Stimulated activated CD4-positive, alpha-beta T cell treated with anti-CD3 and anti-CD28 coated beads, Interleukin-1b, Interleukin-23, amount 100 ng/mL, for 48 hours (primary cell): ENCODE measurements around the gene PACS1.
"Not testable (repeated sequence)": the region's sequence is repeated elsewhere in the genome, so short reads cannot be mapped to it uniquely, and the experiment has no call there.

Source experiments
- DNase-seq: peaks from one replicate; pipeline ENCODE4 v3.0.0-alpha.2; 2020

PACS1 gene

DNA sequence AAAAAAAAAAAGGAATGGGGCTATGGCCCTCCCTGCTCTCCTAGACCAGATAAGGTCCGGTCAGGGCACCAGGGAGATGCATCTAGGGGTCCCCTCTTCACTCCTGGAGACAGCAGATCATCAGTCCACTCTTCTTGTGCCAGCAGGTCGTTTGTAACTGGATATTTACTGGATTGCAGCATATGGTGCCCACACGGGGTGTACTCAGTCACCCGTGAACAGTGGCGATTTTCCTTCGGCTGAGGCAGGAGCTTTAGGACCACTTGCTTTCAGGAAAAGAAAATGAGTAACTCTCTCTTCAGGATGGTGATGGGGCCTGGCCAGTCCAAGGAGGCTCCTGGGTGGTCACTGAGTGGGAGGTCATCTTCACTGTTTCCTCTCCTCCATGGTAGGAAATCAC lies 160.1 kb downstream of the PACS1 start:
- no peak for DNase-seq

DNA sequence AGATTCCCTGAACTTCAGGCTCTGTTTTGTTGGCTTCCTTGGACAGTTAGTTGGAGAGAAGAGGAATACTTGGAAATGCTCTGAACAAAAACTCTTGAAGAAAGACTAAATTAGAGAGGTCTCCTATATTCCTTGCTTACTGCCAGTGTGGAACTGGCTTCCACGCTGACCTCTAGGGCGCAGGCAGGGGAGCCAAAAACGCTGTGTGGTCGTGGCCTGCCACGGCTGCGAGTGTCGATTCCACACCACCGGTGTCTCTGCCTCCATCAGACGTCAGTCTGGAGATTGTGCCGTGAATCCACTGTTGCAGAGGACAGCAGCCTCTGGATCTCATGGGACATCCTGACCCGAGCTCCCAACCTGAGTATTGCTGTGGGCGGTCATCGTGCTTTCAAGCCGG lies 160.9 kb downstream of the PACS1 start:
- DNase-seq = no peak

DNA sequence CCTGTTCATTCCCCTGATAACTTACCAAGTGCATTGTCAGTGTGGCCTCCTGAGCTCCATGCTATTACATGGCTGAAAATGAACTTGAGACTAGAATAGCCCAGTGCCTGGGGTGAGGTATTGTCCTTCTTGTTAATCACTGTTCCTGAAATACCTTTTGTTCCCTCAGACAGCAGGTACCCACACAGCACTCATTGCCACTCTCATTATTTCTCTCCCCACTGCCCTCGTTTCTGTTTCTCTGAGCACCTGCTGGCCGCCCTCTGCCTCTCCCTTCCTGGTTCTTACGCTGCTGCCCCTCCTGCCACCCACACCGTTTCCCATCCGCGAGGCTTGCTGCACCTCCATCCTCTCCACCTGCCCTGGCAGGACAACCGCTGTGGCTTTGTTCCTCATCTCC lies 161.5 kb downstream of the PACS1 start:
- no peak for DNase-seq

DNA sequence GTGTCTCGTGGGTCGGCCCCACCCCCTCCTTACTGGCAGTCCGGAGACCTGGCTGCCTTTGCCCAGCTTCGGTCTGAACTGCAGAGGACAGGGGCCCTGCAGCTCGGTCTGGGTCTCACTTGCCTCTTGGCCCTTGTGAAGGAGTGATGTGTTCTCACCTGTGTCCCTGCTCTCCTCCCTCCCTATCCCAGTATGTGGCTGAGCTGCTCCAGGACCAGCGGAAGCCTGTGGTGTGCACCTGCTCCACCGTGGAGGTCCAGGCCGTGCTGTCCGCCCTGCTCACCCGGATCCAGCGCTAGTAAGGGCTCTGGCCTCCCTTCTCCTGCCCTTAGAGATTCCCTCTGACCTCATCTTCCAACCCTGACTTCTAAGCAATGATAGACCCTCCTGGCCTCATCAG lies 162.7 kb downstream of the PACS1 start:
- no peak for DNase-seq

DNA sequence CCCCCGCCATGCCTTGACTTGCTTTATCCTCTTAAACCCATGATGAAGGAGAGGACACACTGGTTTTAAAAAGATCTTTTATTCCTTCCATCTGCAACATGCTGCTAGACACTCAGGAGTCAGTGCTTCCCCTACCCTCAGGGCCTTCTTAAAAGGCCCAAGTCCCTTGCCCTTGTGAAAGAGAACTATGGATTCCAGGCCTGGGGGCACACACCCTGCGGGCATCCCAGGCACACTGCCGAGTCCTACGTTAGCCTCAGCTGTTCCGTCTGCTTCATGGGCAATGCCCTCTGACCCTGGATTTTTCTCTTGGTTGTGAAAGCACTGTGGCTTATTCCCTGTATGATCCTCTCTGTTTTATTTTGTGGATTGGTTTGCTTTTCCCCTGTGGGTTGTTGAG lies 163.2 kb downstream of the PACS1 start:
- DNase-seq = no peak

DNA sequence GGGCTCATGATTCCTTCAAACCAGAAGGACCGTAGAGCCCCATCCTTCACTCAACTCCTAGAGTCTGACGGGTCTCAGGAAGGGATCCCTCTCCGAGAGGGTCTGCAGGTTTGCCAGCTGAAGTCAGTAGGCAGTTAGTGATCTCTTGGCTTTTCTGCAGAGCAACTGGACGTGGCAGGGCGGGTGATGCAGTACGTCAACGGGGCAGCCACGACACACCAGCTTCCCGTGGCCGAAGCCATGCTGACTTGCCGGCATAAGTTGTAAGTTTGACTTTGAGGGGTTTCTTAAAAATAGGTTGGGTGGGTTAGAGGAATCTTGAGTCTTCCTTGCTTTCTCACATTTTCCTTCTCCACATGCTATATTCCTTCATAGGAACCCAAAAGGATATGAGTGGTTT lies 165.1 kb downstream of the PACS1 start:
- DNase-seq = no peak

DNA sequence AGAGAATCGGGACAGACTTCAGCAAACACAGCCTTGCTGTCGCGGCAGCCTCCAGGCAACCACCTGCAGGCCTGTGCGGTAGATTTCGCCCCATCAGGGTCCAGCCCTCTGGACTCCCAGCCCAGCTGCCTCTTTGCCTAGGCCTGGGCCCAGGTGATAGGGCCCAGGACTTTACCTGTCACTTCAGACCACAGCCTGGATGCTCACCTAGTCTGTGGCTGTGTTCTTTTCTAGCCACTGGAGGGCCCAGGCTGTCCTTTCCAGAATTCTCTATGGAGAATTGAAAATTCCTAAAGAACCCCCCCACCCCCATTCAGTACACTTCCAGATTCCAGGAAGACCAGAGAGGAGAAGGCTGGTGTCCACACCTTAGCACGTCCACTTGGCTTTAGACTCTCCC lies 167.8 kb downstream of the PACS1 start:
- DNase-seq = no peak

DNA sequence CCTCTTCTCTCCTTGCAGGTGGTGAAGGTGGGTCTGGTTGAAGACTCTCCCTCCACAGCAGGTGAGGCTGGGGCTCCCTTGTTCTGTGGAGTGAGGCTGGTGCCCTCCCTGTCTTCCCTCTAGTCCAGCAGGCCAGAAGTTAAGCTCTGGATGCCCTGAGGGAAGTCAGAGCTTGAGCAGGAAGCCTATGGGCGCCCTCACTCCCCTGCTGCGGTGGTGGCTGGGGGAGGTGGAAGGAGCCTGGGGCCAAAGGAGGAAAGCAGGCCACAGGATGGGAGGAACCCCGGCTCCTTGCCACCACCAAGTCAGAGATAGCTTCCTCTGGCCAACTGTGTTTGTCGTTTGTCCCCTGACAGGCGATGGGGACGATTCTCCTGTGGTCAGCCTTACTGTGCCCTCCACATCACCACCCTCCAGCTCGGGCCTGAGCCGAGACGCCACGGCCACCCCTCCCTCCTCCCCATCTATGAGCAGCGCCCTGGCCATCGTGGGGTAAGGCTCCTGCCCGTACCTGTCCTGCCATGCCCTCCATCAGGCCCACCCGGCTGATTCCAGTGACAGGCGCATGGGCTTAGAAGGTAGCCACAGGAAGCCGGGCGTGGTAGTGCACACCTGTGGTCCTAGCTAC lies 168.8 kb downstream of the PACS1 start:
- no peak for DNase-seq

DNA sequence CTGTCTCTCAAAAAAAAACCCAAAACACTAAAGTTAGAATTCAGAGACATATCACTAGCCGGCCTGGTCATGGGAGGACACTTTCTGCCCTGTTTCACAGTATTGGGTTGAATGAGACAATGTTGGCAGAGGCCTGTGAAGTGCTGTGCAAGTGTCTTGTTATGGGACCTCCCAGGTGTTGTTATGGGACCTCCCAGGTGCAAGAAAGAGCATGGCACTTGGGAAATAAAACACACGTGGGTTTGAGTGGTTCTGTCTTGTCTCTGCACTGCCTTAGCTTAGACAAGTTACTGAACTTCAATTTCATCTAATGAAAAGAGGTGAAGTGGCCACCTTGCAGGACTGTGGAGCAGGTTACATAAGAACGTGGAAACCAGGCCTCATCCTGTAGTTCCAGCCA lies 169.4 kb downstream of the PACS1 start:
- DNase-seq = no peak

DNA sequence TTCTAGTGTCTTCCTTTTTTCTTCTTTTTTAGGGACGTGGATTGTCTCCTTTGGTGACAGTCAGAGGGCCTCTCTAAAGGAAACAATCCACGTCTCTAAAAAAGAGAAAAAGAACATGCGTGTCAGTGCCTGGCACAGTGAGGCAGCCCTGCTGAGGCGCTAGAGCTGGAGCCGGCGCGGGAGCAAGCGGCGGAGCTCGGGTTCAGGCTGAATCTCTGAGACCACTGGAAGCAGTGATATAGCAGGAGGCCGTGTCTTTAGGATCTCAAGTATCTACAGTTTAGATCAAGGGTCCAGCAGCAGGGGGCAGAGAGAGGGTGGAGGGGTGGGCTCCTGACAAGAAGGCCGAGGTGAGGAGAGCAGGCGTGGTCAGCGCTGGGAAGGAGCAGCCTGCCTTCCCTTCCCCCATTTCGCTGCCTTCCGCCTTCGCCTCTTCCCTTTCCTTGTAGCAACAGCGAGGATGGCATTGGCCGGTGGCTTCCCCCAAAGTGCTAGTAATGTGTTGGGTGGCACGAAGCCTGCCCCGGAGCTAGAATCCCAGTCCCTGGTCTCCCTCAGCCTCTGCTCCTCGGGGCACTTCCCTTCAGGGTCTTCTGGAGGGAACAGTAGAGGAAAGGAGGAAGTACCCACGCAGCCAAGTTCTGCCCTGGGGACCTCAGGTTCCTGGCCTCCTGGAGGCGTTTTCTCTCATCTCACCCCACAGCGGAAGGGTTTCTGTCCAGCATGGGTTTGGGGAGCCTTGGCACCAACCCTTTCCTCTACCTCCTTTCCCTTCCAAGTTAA lies 170.1 kb downstream of the PACS1 start:
- no peak for DNase-seq

DNA sequence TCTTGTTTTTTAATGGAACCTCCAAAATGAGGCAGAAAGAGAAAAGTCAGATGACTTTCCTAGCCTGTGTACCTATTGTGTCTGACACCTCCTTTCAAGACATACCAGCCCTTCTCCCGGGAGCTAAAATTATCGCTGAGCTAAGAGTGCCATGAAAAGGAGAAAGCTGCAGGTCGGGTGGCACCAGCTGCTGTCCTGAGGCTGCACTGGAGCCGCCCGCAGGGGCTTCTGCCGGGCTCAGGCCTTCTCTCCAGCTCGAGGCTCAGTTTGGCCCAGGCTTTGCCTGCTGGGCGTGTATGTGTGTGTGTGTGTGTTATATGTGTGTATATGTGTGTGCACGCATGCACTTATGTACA lies 170.7 kb downstream of the PACS1 start:
- no peak for DNase-seq

DNA sequence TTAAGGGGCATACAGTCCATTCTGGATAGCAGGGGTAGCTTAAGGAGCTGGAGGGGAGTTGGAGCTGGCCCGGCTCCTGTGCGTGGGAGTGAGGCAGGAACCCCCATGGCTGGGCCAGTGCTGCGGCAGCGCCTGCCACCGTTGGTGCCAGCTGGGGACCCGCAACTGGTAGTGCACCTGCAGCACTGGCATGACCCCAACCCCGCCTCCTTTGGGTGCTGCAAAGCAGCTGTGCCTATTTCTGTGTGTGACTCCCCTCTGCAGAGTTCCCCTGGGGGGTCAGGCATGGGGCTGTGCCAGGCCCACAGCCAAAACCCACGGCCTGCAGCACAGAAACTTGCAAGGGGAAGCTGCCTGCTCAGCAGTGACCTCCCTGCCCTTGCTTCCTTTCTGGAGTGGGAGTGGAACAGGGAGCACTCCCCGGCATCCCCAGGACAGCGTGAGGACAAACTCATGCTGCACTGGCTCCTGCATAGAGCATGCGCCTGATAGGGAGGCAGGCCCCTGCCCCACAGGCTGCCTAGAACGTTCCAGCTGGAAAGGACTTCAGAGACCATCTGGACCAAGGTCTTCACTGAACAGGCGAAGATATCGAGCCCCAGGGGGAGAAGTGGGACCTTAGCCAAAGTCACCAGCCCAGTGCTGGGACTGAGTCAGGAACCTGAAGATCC lies 172.2 kb downstream of the PACS1 start:
- no peak for DNase-seq

DNA sequence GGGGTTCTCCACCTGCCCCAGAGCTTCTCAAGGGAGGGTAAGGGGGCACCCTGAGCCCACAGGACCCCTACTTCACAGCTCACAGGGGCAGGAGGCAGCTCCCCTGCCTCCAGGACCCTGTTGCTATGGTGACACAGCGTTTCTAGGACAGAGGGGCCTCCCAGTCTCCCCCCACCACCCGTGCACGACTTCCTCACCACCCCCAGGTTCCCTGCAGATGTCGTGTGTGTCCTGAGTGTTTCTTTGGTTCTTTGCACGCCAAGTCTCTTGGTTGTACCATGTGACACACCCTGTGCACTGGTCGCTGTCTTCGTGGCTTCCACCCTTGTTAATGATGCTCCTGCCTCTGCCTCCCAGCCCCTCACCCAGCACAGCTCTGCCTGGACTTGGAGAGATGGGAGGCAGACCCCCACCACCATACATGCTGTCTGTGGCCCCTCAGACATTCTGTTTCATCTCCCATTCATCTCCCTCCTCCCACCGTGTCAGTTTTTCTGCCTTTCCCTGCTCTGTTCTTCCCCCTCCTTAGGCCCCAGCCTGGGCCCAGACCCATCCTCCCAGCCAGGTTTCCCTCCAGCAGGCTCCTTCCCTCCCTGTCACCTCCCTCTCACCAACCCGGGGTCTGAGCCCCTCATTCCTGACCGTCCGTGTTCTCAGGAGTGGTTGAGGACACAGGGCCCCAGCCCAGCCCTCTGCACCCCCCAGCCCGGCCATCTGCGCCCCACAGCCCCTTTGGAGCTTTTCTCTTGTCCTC lies 173.9 kb downstream of the PACS1 start:
- no peak for DNase-seq

DNA sequence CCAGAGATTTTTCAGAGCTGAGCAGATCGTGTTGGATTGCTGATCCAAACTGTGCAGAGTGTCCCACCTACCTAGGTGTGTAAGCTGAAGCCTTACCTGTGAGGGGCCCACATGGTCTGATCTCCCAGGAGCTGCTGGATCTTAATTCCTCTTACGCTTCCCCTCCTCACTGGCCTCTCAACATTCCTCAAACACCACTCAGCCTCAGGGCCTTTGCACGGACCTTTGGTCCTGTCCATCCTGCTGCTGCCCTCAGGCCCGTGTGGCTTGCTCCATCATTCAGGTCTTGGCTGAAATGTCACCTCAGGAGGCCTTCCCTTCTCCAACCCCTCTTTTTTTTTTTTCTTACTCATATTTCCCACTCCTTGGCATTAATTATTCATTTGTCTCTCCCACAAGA lies 177.2 kb downstream of the PACS1 start:
- no peak for DNase-seq

DNA sequence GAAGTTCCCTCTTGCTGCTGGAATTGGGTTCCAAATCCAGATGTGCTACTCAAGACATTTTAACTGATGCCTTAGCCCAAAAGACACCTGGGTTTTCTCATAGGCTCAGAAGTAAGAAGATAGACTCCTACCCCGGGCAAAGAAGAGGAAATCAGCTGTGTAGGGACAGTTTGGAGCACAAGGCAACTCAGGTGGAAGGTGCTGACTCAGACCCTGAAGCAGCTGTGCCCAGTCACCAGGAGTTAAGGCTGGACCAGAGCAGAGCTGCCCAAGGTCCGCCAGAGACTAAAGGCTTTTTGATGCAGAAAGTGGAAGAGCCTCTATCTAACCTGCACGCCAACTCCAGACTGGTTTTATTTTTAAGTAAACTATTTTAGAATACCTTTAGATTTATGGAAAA lies 177.7 kb downstream of the PACS1 start:
- DNase-seq = no peak

DNA sequence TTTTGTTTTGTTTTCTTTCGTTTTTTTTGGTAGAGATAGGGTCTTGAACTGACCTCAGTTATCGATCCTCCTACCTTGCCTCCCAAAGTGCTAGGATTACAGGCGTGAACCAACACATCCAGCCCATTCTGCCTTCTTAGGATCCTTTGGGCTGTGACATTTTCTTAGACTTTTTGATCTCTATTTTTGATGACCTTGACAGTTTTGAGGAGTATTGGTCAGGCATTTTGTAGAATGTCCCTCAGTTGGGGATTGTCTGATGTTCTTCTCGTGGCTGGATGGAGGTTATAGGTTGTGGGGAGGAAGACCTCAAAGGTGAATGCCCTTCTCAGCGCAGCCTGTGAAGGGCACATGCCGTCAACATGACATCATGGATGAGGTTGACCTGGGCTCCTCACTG lies 178.8 kb downstream of the PACS1 start:
- DNase-seq = no peak

DNA sequence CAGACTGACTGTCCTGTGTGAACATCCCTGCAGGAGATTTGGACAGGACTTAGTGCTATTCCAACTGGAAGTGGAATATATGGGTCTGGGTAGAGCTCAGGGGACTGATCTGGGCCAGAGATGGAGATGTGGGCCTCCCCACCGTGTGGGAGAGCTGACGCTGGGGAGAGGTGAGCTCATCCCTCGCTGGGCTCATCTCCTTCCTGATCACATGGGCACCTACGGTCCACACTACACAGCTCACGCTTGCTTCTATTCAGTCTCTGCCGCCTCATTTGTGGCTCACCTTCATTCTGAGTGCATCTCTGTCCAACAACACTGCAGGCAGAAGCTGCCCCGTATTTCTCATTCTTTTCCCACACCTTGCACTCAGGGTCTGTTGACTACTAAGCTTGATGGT lies 181.7 kb downstream of the PACS1 start:
- DNase-seq = no peak

DNA sequence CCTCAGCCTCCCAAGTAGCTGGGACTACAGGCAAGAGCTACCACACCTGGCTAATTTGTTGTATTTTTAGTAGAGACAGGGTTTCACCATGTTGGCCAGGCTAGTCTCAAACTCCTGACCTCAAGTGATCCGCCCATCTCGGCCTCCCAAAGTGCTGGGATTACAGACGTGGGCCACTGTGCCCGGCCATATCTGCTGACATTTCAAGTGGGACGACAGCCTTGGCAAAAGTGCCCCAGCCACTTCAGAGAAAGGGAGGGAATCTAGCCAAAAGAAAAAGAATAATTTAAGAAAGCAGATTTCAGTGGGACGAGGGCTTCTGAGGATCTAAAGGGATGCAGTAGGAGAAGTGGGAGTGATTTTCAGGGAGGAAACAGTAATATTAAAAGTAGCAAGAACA lies 183.0 kb downstream of the PACS1 start:
- not testable (repeated sequence) for DNase-seq

DNA sequence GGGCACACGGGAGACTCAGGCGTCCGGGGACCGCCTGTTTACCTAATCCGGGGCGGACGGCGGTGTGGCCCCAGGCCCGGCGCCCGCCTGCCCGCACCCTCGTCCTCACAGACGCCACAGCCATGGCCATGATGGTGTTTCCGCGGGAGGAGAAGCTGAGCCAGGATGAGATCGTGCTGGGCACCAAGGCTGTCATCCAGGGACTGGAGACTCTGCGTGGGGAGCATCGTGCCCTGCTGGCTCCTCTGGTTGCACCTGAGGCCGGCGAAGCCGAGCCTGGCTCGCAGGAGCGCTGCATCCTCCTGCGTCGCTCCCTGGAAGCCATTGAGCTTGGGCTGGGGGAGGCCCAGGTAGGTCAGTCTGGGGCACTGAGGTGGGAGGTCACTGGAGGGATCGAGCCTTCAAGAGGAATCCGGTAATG lies 188.4 kb downstream of the PACS1 start:
- DNase-seq = no peak

DNA sequence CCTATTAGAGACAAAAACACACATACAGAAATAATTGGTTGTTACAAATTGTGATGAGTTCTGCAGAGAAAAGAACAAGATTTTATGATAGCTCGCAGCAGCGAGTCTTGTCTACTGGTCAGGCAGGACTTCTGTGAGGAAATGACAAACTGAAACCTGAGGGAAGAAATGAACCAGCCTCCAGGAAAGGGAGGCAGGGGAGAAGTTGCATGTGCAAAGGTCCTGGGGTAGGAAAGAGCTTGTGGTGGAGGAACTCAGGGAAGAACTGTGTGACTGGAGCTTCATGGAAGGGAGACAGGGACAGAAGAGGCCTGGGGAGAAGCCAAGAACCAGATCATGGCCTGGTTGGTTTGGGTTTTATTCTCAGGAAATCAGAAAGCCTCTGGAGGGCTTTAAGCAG lies 189.2 kb downstream of the PACS1 start:
- no peak for DNase-seq

DNA sequence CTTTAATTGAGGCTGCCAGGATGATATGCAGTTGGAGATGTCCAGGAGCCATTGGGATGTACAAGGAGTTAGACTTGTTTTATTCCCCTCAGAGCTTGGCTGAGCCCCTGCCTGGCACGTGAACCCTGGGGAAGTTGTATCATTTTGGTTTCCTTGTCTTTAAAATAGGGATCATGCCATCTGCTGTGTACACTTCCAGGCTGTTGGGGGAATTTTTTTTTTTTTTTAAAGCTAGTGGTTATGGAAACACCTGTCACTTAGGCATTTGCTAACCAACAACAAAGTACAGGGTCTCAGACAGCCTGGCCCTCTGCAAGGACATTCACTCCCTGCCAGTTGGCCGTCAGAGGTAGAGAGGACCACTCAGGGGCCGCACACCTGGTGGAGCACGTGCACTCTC lies 189.9 kb downstream of the PACS1 start:
- DNase-seq = no peak

DNA sequence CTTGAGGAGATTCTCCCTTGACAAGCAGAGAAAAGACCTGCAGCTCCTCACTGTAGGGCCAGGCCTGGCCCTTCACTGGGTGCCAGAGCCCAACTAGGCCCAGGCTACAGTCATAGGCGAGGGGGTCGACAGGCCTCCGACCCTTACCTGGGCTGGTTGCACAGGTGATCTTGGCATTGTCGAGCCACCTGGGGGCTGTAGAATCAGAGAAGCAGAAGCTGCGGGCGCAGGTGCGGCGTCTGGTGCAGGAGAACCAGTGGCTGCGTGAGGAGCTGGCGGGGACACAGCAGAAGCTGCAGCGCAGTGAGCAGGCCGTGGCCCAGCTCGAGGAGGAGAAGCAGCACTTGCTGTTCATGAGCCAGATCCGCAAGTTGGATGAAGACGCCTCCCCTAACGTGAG lies 191.5 kb downstream of the PACS1 start:
- DNase-seq = no peak

DNA sequence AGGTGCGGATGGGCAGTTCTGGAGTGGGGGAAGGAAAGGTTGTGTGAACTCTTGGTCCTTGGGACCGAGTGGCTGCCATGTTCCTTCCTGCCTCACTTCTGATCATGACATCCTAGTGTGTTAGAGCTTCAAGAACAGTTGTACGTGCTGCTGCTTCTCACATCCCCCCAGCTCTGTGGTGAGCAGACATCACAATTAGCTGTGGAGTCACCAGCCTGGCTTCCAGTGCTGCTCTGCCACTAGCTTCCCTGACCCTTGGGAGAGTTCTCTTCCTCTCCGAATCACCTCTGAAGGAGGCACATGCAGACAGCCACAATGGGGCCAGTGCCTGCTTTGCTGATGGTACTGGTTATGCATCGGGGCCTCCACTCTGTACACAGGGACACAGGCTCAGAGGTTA lies 192.1 kb downstream of the PACS1 start:
- no peak for DNase-seq

DNA sequence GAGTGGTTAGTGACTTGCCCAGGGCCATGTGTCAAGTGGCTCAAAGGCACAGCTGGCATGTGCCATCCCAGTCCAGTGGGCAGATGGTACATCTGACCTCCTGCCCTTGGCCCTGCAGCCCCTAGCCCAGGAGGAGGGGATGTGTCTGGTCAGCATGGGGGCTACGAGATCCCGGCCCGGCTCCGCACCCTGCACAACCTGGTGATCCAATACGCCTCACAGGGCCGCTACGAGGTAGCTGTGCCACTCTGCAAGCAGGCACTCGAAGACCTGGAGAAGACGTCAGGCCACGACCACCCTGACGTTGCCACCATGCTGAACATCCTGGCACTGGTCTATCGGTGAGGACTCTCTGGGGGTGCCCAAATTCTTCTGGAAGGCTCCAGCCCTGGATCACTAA lies 192.6 kb downstream of the PACS1 start:
- no peak for DNase-seq
